ENCODE data around the gene SCARB1. TPM values are rescaled to one million over a fixed set of nuclear protein-coding genes. Genes with fewer than 3 reads are reported as not detected.

SCARB1 gene
- total and polyA plus RNA-seq, 2 of the 13 experiments (the other 11 are each of a cell fraction or from before 2014, with no cell fraction given): 63.4 to 160 TPM

DNA sequence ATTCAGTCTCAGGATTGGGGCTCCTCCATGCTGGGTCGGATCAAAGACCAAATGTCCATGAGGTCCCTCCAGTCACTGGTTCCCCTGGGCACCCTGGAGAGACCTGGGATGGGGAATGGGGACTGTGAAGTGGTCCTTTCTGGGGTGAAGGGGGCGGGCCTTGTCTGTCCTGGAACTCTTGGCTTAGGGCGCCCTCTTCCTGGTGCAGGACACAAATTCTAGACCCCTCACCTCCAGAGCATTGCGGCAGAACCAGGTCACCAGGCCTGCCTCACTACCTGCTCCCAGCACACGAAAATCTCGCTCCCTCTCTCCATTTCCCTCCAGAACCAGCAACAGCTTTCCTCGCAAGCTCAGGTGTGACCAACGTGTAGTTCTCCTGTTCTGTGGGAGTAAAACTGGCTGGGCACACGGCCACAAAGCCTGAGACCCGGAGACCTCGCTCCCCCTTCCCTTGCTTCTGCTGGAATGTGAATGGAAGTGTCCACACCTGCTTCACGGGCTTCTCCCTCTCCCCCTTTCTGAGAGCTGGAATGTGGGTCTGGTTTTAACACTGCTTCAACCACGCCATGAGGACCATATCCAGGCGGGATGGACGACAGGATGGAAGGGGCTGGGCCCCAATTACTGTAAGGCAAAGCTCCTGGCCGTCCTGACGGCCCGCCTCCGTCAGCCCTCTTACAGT is 112.7 kb downstream of the SCARB1 start (continued):
- TF ChIP-seq, protein P1, sequence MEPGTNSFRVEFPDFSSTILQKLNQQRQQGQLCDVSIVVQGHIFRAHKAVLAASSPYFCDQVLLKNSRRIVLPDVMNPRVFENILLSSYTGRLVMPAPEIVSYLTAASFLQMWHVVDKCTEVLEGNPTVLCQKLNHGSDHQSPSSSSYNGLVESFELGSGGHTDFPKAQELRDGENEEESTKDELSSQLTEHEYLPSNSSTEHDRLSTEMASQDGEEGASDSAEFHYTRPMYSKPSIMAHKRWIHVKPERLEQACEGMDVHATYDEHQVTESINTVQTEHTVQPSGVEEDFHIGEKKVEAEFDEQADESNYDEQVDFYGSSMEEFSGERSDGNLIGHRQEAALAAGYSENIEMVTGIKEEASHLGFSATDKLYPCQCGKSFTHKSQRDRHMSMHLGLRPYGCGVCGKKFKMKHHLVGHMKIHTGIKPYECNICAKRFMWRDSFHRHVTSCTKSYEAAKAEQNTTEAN (CRISPR knock-in tag; conservative IDR thresholded peaks at IDR 0.05): no peak
- peak; percentile 76 for TF ChIP-seq STAG1 (CRISPR knock-in tag; IDR thresholded peaks at IDR 0.05)

DNA sequence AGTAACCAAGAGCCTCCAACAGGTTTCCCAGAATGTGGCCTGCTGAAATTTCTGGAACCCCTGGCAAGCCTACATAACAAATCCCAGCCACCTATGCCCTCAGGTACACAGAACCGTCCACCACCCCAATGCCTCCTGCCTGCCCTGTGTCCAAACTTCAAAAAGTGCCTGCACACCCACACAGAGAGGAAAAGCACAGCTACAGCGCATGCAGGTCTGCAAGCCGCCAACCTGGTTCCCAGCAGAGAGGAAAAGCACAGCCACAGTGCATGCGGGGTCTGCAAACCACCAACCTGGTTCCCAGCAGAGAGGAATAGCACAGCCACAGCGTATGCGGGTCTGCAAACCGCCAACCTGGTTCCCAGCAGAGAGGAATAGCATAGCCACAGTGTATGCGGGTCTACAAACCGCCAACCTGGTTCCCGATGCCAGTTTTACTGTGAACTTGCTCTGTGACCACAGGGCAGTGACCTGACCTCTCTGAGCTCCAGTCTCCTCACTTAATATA is 113.5 kb downstream of the SCARB1 start:
- intact Hi-C loops (cut with micrococcal nuclease; ENCODE audit: unreplicated experiment): no loop called here
- Histone ChIP-seq H3K27ac (ENCODE audit: extremely low read length, insufficient read depth, low read length) (no peak overlapping the region), H4K20me1 (ENCODE audit: insufficient read depth, low read length) (no peaks in the 10 kb centered on the region), H3K36me3 (replicated peaks in 1 of 2; ENCODE audit: control insufficient read depth in 1 of 2, insufficient read depth in 2 of 2, low read length in 2 of 2) (no peaks in the 10 kb centered on the region), H3K79me2 (ENCODE audit: insufficient read depth, low read length) (no peaks in the 10 kb centered on the region), H3K9ac (ENCODE audit: insufficient read depth, low read depth, low read length) (no peak overlapping the region), H3K27me3 (ENCODE audit: control insufficient read depth in 1 of 2, insufficient read depth in 2 of 2, low read length in 2 of 2) (peaks cover 2 to 44% of the 10 kb centered on the region in 2 experiments; a peak in 4 of 5 replicates), H3K9me3 (ENCODE audit: low read length) (no peaks in the 10 kb centered on the region), H3K4me3 (replicated peaks in 1 of 3; ENCODE audit: insufficient read depth in 1 of 3, low read depth in 2 of 3, low read length in 3 of 3) (no peak overlapping the region), H3K4me2 (ENCODE audit: low read depth, low read length) (no peak overlapping the region), H2AFZ (ENCODE audit: low read length) (no peak overlapping the region), H3K4me1 (ENCODE audit: insufficient read depth, low read length) (peaks cover 49% of the 10 kb centered on the region)
- no peak for ATAC-seq
- no peak for FAIRE-seq
- 40% methylated on average over 9 of the region's 10 CpGs for WGBS (ENCODE audit: low lambda C conversion rate)
- CTCF ChIA-PET (ENCODE audit: low intra/inter-chr PET ratio, low total read pairs): no interaction called here
- BruUV-seq (replicated peaks): no TSS peak
- TF ChIP-seq ZNF768 (CRISPR knock-in tag; IDR thresholded peaks at IDR 0.05) (peak; percentile 95), ZNF839 (CRISPR knock-in tag; IDR thresholded peaks at IDR 0.05; ENCODE audit: borderline replicate concordance) (no peak)
- POLR2A ChIA-PET: no interaction called here
- DNase-seq (ENCODE audit: low spot score): no peak
- in situ Hi-C loops (cut with HindIII; ENCODE audit: extremely low pct_ligation_motif_present, low pct_unique_long_range_greater_than_20kb): no loop called here

GRCh38 chr12:124749725-124750124 is 113.9 kb downstream of the SCARB1 start:
- intact Hi-C loops (cut with micrococcal nuclease; ENCODE audit: unreplicated experiment): no loop called here
- no peak overlapping the region for H3K4me2 ChIP-seq (ENCODE audit: low read depth, low read length)
- WGBS (ENCODE audit: low lambda C conversion rate): 68% methylated on average over 3 of the region's 9 CpGs
- in situ Hi-C loops (cut with HindIII; ENCODE audit: extremely low pct_ligation_motif_present, low pct_unique_long_range_greater_than_20kb): no loop called here
- no TSS peak for BruUV-seq (replicated peaks)
- no peak overlapping the region for H3K27ac ChIP-seq (ENCODE audit: extremely low read length, insufficient read depth, low read length)
- no peaks in the 10 kb centered on the region for H3K9me3 ChIP-seq (ENCODE audit: low read length)
- ChIA-PET POLR2A (no interaction called here), CTCF (ENCODE audit: low intra/inter-chr PET ratio, low total read pairs) (no interaction called here)
- no peak for DNase-seq (ENCODE audit: low spot score)
- TF ChIP-seq TCF12 (IDR thresholded peaks at IDR 0.05) (no peak), TCF12 (CRISPR knock-in tag; IDR thresholded peaks at IDR 0.05) (no peak), ZFP36L2 (CRISPR knock-in tag; IDR thresholded peaks at IDR 0.05) (no peak), ZNF629 (CRISPR knock-in tag; conservative IDR thresholded peaks at IDR 0.05) (peak; percentile 53; the same call in 1 of the 2 replicates), ZNF562 (CRISPR knock-in tag; IDR thresholded peaks at IDR 0.05; ENCODE audit: borderline replicate concordance) (no peak), RBM22 (optimal IDR thresholded peaks at IDR 0.05; ENCODE audit: low read length) (no peak), ZNF543 (CRISPR knock-in tag; IDR thresholded peaks at IDR 0.05) (no peak), ZNF460 (CRISPR knock-in tag; IDR thresholded peaks at IDR 0.05; ENCODE audit: borderline replicate concordance) (no peak), HHEX (CRISPR knock-in tag; IDR thresholded peaks at IDR 0.05) (no peak)
- TF ChIP-seq, protein P2, sequence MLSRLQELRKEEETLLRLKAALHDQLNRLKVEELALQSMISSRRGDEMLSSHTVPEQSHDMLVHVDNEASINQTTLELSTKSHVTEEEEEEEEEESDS (CRISPR knock-in tag; IDR thresholded peaks at IDR 0.05; ENCODE audit: borderline replicate concordance): no peak
- H3K4me1 ChIP-seq (ENCODE audit: insufficient read depth, low read length): peaks cover 49% of the 10 kb centered on the region
- peaks cover 2 to 39% of the 10 kb centered on the region in 2 experiments; a peak in 3 of 5 replicates for H3K27me3 ChIP-seq (ENCODE audit: control insufficient read depth in 1 of 2, insufficient read depth in 2 of 2, low read length in 2 of 2)
- H3K36me3 ChIP-seq (replicated peaks in 1 of 2; ENCODE audit: control insufficient read depth in 1 of 2, insufficient read depth in 2 of 2, low read length in 2 of 2): no peaks in the 10 kb centered on the region
- no peak overlapping the region for H3K4me3 ChIP-seq (replicated peaks in 1 of 3; ENCODE audit: insufficient read depth in 1 of 3, low read depth in 2 of 3, low read length in 3 of 3)
- no peaks in the 10 kb centered on the region for H4K20me1 ChIP-seq (ENCODE audit: insufficient read depth, low read length)
- FAIRE-seq: no peak
- ATAC-seq: no peak
- H3K9ac ChIP-seq (ENCODE audit: insufficient read depth, low read depth, low read length): no peak overlapping the region
- no peaks in the 10 kb centered on the region for H3K79me2 ChIP-seq (ENCODE audit: insufficient read depth, low read length)
- no peak overlapping the region for H2AFZ ChIP-seq (ENCODE audit: low read length)
